Activated CD8-positive, alpha-beta T cell treated with anti-CD3 and anti-CD28 coated beads, Interleukin-2, amount 10 ng/mL, durations not matched to agents 7 days and 5 days (primary cell): ENCODE measurements around the gene MCM5. TPM values are rescaled to one million over a fixed set of nuclear protein-coding genes. Genes with fewer than 3 reads are reported as not detected.

Source experiments
- ATAC-seq: fragments of 150-1000 bp; cut with Tn5 transposase; one replicate; pipeline ENCODE4 v1.10.0; 2021; ENCODE audit warnings: moderate library complexity
- CTCF ChIA-PET: fragments of 350-600 bp; sonication (Branson Sonifier 250); formaldehyde crosslinking; loops from one replicate; lab custom pipeline; 2021; ENCODE audit warnings: antibody characterized with exemption; lab: Charles Lee
- POLR2A ChIA-PET: fragments of 350-600 bp; sonication (Branson Sonifier 250); formaldehyde crosslinking; loops from one replicate; lab custom pipeline; 2021; ENCODE audit warnings: antibody characterized with exemption; lab: Charles Lee
- DNase-seq: peaks from one replicate; pipeline ENCODE4 v3.0.0-alpha.2; 2020
- H3K27ac Mint-ChIP-seq: one replicate; pipeline ENCODE4 v1.8.0; 2021; ENCODE audit warnings: mild to moderate bottlenecking, mixed read lengths
- H3K27me3 Mint-ChIP-seq: one replicate; pipeline ENCODE4 v1.8.0; 2021; ENCODE audit warnings: low read depth, mixed read lengths
- H3K36me3 Mint-ChIP-seq: one replicate; pipeline ENCODE4 v1.8.0; 2021; ENCODE audit warnings: low read depth, mixed read lengths
- H3K4me1 Mint-ChIP-seq: one replicate; pipeline ENCODE4 v1.8.0; 2021; ENCODE audit warnings: low read depth, mixed read lengths
- H3K4me3 Mint-ChIP-seq: one replicate; pipeline ENCODE4 v1.8.0; 2021; ENCODE audit warnings: mild to moderate bottlenecking, mixed read lengths
- H3K9me3 Mint-ChIP-seq: one replicate; pipeline ENCODE4 v1.8.0; 2022; ENCODE audit warnings: mixed read lengths; ENCODE audit not compliant: insufficient read depth
- total RNA-seq, 2 experiments: library from RNA; stranded (reverse); gene quantifications; one replicate each; pipeline ENCODE4 v1.2.3, GENCODE V29; 2021

Gene MCM5
- total RNA-seq, 2 experiments from 2014 or later: 275 to 287 TPM

GRCh38 chr22:35380013-35380412 is 19.9 kb upstream of the MCM5 start:
- H3K4me3 Mint-ChIP-seq: no peak overlapping the region
- DNase-seq (no peak), ATAC-seq (no peak)
- H3K36me3 Mint-ChIP-seq: no peaks in the 10 kb centered on the region
- H3K27me3 Mint-ChIP-seq: peaks cover 29% of the 10 kb centered on the region
- CTCF ChIA-PET: interaction anchor here (1.0 kb wide), 1 partner anchor 27 kb away, joined by 3 read pairs; no protein-coding TSS in a partner anchor
- no peak overlapping the region for H3K27ac Mint-ChIP-seq
- peaks cover 25% of the 10 kb centered on the region for H3K4me1 Mint-ChIP-seq
- H3K9me3 Mint-ChIP-seq: no peaks in the 10 kb centered on the region
- POLR2A ChIA-PET: interaction anchor here (1.6 kb wide), 1 partner anchor 24 kb away, joined by 3 read pairs; no protein-coding TSS in a partner anchor

GRCh38 chr22:35380537-35381423 is 19.2 kb upstream of the MCM5 start, which contains the start of gene HMOX1:
TSS of gene HMOX1 (plus strand) at chr22:35381096. CDS start at chr22:35381174, 78 bp downstream.
- Mint-ChIP-seq H3K9me3 (no peaks in the 10 kb centered on the region), H3K4me1 (peaks cover 25% of the 10 kb centered on the region)
- POLR2A ChIA-PET: interaction anchor here (0.7 kb wide), 1 partner anchor 9 kb away, joined by 3 read pairs; no protein-coding TSS in a partner anchor

GRCh38 chr22:35381424-35382009 is 18.4 kb upstream of the MCM5 start:
- H3K27ac Mint-ChIP-seq: no peak overlapping the region
- H3K4me3 Mint-ChIP-seq: peak overlapping the region; percentile 15
- H3K36me3 Mint-ChIP-seq: no peaks in the 10 kb centered on the region
- ATAC-seq (no peak), DNase-seq (no peak)
- ChIA-PET POLR2A (interaction anchor here (0.6 to 0.7 kb wide), 2 partner anchors 10 to 22 kb away, joined by 3 read pairs; no protein-coding TSS in a partner anchor), CTCF (no interaction called here)
- peaks cover 29% of the 10 kb centered on the region for H3K27me3 Mint-ChIP-seq
- H3K4me1 Mint-ChIP-seq: peaks cover 25% of the 10 kb centered on the region
- H3K9me3 Mint-ChIP-seq: no peaks in the 10 kb centered on the region

More at GRCh38 chr22:35380537-35381423, 19.2 kb upstream of the MCM5 start, which contains the start of gene HMOX1:
- Mint-ChIP-seq H3K27ac (no peak within 1 kb of the TSS), H3K36me3 (no peaks in the 10 kb centered on the region), H3K27me3 (peaks cover 29% of the 10 kb centered on the region), H3K4me3 (peak within 1 kb of the TSS; percentile 15)
- CTCF ChIA-PET: interaction anchor here (0.6 kb wide), 1 partner anchor 10 kb away, joined by 3 read pairs; no protein-coding TSS in a partner anchor
- ATAC-seq (peak; percentile 96), DNase-seq (peak; percentile 71)

- no peak overlapping the region for H3K4me3 Mint-ChIP-seq
Observed at GRCh38 chr22:35383679-35384071, 16.3 kb upstream of the MCM5 start.

GRCh38 chr22:35384527-35384926 is 15.4 kb upstream of the MCM5 start:
- Mint-ChIP-seq H3K4me3 (no peak overlapping the region), H3K4me1 (peaks cover 13% of the 10 kb centered on the region), H3K27me3 (peaks cover 30% of the 10 kb centered on the region), H3K36me3 (no peaks in the 10 kb centered on the region), H3K27ac (no peak overlapping the region), H3K9me3 (no peaks in the 10 kb centered on the region)
- DNase-seq: no peak
- POLR2A ChIA-PET: no interaction called here
- no peak for ATAC-seq
- CTCF ChIA-PET: no interaction called here

More at GRCh38 chr22:35383679-35384071, 16.3 kb upstream of the MCM5 start:
- CTCF ChIA-PET: no interaction called here
- no peaks in the 10 kb centered on the region for H3K9me3 Mint-ChIP-seq
- ATAC-seq: no peak
- DNase-seq: no peak
- no peaks in the 10 kb centered on the region for H3K36me3 Mint-ChIP-seq
- POLR2A ChIA-PET: no interaction called here
- H3K27ac Mint-ChIP-seq: no peak overlapping the region
- peaks cover 13% of the 10 kb centered on the region for H3K4me1 Mint-ChIP-seq
- peaks cover 29% of the 10 kb centered on the region for H3K27me3 Mint-ChIP-seq

GRCh38 chr22:35384975-35385588 is 14.9 kb upstream of the MCM5 start:
- Mint-ChIP-seq H3K36me3 (no peaks in the 10 kb centered on the region), H3K9me3 (no peaks in the 10 kb centered on the region), H3K27me3 (peaks cover 26% of the 10 kb centered on the region), H3K4me3 (no peak overlapping the region), H3K27ac (no peak overlapping the region), H3K4me1 (peaks cover 13% of the 10 kb centered on the region)
- POLR2A ChIA-PET: interaction anchor here (0.6 kb wide), 1 partner anchor 409 kb away, joined by 4 read pairs; no protein-coding TSS in a partner anchor
- DNase-seq (no peak), ATAC-seq (no peak)
- CTCF ChIA-PET: no interaction called here

GRCh38 chr22:35386670-35387288 is 13.2 kb upstream of the MCM5 start:
- CTCF ChIA-PET: no interaction called here

GRCh38 chr22:35390933-35391332 is 9.0 kb upstream of the MCM5 start:
- peaks cover 3% of the 10 kb centered on the region for H3K27me3 Mint-ChIP-seq
- ChIA-PET CTCF (no interaction called here), POLR2A (no interaction called here)
- ATAC-seq (no peak), DNase-seq (no peak)
- H3K4me1 Mint-ChIP-seq: peaks cover 3% of the 10 kb centered on the region
- no peaks in the 10 kb centered on the region for H3K36me3 Mint-ChIP-seq
- no peaks in the 10 kb centered on the region for H3K9me3 Mint-ChIP-seq
- H3K27ac Mint-ChIP-seq: no peak overlapping the region
- no peak overlapping the region for H3K4me3 Mint-ChIP-seq

More at GRCh38 chr22:35386670-35387288, 13.2 kb upstream of the MCM5 start:
- Mint-ChIP-seq H3K9me3 (no peaks in the 10 kb centered on the region), H3K4me1 (no peaks in the 10 kb centered on the region), H3K27me3 (peaks cover 17% of the 10 kb centered on the region), H3K27ac (no peak overlapping the region), H3K36me3 (no peaks in the 10 kb centered on the region), H3K4me3 (no peak overlapping the region)
- POLR2A ChIA-PET: interaction anchor here (0.6 kb wide), 1 partner anchor 124 kb away, joined by 5 read pairs; no protein-coding TSS in a partner anchor
- ATAC-seq (no peak), DNase-seq (no peak)

- H3K4me1 Mint-ChIP-seq: peaks cover 3% of the 10 kb centered on the region
- ATAC-seq: no peak
- H3K36me3 Mint-ChIP-seq: no peaks in the 10 kb centered on the region
- no peaks in the 10 kb centered on the region for H3K9me3 Mint-ChIP-seq
- CTCF ChIA-PET: no interaction called here
- POLR2A ChIA-PET: no interaction called here
- H3K4me3 Mint-ChIP-seq: no peak overlapping the region
- H3K27ac Mint-ChIP-seq: no peak overlapping the region
- H3K27me3 Mint-ChIP-seq: peaks cover 3% of the 10 kb centered on the region
- DNase-seq: no peak
Observed at GRCh38 chr22:35392357-35392756, 7.6 kb upstream of the MCM5 start.

- DNase-seq (no peak), ATAC-seq (no peak)
- ChIA-PET POLR2A (interaction anchor here (1.0 kb wide), 1 partner anchor 17 kb away, joined by 3 read pairs; no protein-coding TSS in a partner anchor), CTCF (interaction anchor here (1.2 kb wide), 1 partner anchor 42 kb away, joined by 3 read pairs; no protein-coding TSS in a partner anchor)
- Mint-ChIP-seq H3K9me3 (no peaks in the 10 kb centered on the region), H3K36me3 (no peaks in the 10 kb centered on the region), H3K27ac (no peak overlapping the region), H3K4me3 (no peak overlapping the region), H3K4me1 (peaks cover 3% of the 10 kb centered on the region), H3K27me3 (peaks cover 3% of the 10 kb centered on the region)
Observed at GRCh38 chr22:35393116-35394010, 6.6 kb upstream of the MCM5 start.
